Activated CD4-positive, CD25-positive, alpha-beta regulatory T cell treated with anti-CD3 and anti-CD28 coated beads, Interleukin-2, amount 50 U/mL, for 16 hours (primary cell): ENCODE results near the gene NFIL3.
"Not testable (repeated sequence)": the region's sequence is repeated elsewhere in the genome, so short reads cannot be mapped to it uniquely, and the experiment has no call there.

Source experiments
- DNase-seq: peaks from one replicate; pipeline ENCODE4 v3.0.0-alpha.2; 2020; ENCODE audit warnings: low read depth, low spot score

Gene NFIL3

DNA sequence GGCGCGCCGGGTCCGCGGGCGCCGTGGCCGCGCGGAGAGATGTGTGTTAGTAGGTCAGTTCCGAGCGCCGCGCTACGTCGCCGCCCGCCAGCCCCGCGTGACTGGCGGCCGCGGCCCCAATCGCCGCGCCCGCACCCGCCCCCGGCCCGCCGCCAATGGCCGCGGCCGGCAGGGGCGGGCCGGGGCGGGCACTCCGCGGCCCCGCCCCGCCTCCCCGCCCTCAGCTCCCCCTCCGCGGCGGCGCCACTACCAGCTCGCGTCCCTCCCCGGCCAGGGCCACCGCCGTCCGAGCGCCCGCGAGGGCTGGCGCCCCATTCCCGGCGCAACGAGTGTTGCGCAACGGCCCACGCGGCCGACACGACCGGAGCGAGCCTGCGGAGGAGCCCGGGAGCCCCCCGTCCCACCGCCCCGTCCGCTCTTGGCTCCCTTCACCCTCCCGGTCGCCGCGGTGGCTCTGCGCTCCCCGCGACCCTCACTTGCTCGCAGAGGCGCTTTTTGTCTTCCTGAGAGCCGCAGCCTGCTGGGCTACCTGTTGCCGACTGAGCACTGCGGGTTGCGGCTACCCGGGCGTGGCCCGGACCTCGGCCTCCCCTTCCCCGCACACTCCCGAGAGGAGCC lies at the start of gene NFIL3:
NFIL3 (minus strand) TSS at position 48 of the 618 bp plus-strand sequence. CDS start 13,098 bp downstream, outside the sequence.
- peak; percentile 21 for DNase-seq

- not testable (repeated sequence) for DNase-seq
Measured at GRCh38 chr9:91471524-91471923, 47.9 kb upstream of the NFIL3 start.

DNA sequence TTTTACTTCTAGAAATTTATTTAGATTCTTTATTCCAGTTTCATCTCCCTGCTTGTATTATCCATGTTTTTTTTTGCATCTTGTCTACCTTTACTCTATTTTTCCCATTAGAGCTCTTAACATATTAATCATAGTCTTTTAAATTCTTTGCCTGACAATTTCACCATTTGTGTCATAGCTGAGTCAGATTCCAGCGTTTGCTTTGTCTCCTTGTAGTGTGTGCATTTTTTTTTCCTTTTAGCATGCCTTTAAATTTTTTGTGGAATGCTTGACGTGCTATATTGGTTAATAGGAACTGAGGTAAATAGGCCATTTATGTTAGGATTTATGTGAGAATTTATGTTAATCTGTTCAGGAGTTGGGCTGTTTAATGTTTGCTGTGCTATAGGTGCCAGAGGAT lies 41.8 kb upstream of the NFIL3 start:
- DNase-seq = no peak

- DNase-seq = no peak
Measured at GRCh38 chr9:91458906-91459305, 35.3 kb upstream of the NFIL3 start.

- no peak for DNase-seq
Measured at GRCh38 chr9:91452844-91453243, 29.2 kb upstream of the NFIL3 start.

GRCh38 chr9:91451431-91452270 lies 28.0 kb upstream of the NFIL3 start:
- DNase-seq = no peak

DNA sequence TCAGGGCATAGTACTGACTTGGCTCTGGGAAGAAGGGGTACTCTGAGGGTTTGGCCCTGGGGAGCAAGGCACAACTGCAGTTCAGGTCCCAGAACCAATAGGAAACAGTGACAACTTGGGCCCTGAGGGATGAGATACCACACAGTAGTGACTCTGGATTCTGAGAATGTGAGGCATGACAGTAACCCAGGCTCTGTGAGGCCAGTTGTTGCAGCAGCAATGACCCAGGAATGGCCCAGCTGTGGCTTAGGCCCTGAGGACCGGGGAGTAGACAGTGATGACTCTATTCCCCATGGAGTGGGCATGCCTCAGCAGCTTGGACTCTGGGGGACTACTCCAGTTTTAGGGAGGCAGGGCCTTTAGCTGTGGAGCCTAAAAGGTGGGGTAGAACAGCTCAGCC lies 21.5 kb upstream of the NFIL3 start:
- DNase-seq = no peak

DNA sequence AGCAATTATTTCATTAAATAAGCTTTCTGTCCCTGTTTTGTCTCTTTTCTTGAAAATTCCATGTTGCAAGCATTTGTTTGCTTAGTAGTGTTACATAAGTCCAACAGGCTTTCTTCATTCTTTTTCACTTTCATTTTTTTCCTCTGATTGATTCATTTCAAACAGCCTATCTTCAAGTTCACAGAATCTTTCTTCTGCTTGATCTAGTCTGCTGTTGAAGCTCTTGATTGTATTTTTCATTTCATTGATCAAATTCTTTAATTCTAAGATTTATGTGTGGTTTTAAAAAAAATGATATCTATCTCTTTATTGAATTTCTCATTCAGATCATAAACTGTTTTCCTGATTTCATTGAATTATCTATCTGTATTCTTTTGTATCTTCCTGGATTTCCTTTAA lies 20.4 kb upstream of the NFIL3 start:
- DNase-seq = no peak

GRCh38 chr9:91443321-91443993 lies 19.8 kb upstream of the NFIL3 start:
- DNase-seq = no peak

DNA sequence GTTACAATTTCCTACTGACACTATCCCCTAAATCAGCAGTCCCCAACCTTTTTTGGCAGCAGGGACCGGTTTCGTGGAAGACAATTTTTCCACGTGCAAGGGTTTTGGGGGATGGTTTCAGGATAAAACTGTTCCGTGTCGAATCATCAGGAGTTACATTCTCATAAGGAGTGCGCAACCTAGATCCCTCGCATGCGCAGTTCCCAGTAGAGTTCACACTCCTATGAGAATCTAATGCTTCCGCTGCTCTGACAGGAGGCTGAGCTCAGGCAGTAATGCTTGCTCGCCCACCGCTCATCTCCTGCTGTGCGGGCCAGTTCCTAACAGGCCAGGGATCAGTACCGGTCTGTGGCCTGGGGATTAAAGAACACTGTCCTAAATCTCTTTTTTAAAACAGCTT lies 13.2 kb upstream of the NFIL3 start:
- no peak for DNase-seq

DNA sequence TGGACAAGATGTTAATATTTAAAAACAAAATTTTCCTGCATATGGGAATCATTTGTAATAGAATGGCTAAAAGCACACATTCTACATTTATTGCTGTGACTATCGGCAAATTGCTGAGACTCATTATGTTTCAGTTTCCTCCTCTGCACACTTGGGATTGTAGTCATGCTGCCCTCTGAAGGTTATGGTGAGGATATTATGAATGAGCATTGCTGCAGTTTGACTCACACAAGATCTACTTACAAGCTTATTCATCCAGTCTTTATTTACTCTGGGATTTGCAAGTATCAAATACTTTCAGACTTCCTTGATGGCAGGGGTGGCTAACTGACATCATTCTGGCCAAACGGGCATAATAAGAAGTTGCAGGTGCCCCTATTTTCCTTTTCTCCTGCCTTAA lies 9.5 kb upstream of the NFIL3 start:
- no peak for DNase-seq

DNA sequence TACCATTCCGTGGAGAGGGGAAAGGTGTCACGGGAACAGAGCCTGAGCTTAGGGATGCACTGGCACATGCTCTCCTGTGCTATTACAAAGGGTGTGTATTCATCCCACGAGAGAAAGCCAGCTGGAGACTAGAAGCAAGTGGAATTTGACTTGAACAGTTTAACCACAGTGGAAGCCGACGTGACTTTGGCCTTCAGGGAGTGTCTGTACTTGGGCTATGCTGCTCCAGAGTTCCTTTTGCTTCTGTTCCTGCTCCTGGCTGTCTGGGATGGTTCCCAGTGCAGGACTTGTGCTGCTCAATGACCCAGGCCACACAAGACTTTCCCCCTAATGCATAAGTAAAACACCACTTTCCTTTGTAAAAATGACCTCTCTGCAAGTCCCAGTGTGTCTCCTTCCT lies 7.9 kb upstream of the NFIL3 start:
- no peak for DNase-seq

- DNase-seq = no peak
Measured at GRCh38 chr9:91429501-91429900, 5.9 kb upstream of the NFIL3 start.

- DNase-seq = no peak
Measured at GRCh38 chr9:91428927-91429351, 5.3 kb upstream of the NFIL3 start.

DNA sequence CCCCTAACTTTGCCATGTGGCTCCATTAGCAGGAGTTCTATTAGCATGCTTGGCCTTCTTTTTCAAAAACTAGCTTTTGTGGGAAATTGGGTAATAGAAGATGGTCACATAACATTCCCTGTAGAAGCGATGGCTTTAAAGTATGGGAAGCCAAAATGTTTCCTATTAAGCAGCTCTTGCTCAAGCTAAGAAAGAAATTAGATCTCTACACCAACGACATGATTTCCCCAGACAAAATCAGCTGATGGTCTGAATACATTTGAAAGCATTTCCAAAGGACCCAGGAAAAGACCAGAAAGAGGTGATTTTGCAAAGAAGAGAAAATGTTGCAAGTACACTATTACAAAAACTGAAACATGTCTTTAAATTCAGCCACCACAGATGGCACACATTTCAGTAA lies 4.8 kb upstream of the NFIL3 start:
- DNase-seq = no peak

GRCh38 chr9:91427873-91428272 lies 4.2 kb upstream of the NFIL3 start:
- no peak for DNase-seq

DNA sequence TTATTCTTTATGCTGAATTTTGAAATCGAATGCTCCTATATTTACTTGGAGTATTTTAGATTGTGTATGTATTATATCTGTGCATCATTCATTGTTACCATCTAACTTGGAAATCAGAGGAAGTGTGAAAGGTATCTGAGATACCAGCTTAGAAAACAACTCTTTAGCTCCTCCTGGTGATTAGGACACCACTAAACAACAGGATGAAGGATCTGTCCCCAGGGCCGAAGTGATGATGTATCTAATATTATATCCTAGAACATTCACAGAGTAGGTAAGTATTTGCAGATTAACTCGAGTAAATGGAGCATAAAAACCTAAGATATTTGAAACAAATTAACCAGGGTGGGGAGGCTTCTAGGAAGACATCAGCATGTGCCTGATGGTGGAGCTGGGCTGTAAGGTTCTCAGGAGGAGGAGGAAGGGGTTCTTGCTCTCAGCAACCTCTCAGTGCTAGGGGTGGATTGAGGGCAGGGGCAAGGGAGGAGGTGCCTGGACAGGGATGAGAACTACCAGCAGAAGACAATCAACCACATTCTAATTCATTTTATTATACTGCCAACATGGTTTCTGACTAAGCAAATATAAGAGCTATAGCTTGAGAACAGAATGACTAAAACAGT lies 2.6 kb upstream of the NFIL3 start:
- no peak for DNase-seq

DNA sequence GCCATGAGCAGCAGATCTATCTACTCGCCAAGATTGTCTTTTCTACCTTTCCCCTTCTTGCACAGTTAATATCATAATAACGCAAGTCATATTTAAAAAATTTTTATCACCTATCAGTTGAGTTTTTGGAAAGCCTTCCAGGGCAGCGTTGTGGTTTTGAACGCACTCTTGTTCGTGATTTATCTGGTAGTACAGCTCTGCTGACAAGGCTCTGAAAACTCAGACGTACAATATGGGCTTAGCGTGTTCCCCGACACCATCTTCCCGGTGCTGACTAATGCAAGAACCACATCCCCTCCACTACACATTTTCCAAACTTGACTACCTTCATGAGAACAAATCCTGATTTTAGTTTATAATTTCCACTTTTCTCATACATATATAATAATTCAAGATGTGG lies 1.6 kb upstream of the NFIL3 start:
- no peak for DNase-seq

DNA sequence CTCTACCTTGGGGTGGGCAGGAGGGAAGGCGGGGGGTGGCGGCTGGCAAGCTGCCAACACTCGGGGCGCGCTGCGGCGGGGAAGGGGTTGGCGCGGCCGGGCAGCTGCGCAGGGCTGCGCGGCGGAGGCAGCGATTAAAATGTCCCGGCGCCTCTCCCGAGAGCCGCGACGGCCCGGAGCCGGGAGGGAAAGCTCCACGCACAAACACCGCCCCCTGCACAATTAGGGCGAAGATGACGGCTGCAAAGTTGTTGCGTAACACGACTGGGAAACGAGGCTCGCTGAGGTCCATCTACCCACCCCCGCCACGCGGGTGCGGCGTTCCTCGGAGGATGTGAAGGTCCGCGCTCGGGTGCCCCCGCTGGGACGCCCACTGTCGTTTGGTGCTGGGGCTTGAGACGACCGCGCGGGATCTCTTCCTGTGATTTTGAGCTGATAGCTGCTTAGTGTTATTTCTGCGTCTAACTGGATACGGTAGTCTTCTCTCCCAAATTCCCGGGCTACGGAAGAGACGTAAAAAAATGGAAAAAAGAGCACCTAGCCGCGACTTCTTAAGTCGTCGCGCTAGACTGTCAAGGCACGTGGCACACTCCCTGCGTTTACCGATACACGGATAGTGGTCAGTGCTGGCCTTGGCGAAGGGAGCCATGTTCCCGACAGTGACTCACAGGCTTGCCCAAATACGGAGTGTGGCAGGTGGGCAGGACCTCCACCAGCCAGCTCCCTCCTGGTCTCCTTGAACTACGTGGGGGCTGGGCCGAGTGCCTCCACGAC lies 958 bp upstream of the NFIL3 start:
- DNase-seq = peak; percentile 19

- DNase-seq = peak; percentile 14
Measured at GRCh38 chr9:91422758-91423711, 597 bp downstream of the NFIL3 start.
